ENCODE measurements around the gene CXCL12. TPM values are rescaled to one million over a fixed set of nuclear protein-coding genes. Genes with fewer than 3 reads are reported as not detected.

CXCL12 gene
- total RNA-seq, 1 experiment from 2014 or later, result 0.47 TPM

DNA sequence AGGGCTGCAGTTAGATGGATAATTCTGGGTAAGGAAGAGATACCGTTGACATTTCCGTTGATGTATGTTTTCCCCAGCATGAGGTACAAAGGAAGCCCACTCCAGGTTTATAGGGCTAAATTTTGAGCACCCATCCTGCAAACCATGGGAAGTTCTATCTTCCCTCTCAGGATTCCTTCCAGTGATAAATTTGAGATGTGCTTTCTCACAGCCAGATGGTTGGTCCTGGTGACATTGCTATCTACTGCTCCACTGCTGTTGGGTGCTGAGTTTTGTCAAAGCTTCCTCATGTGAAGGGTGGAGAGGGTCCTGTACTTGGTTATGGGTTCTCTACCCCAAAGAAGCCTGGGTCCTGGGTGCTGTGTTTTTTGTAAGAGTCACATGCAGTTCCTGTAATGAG, 57.4 kb downstream of the CXCL12 start:
- H3K9me2 ChIP-seq (ENCODE audit: insufficient read depth), result no peaks in the 10 kb centered on the region
- no peak overlapping the region for H3K27ac ChIP-seq (ENCODE audit: low read depth, low read length)
- intact Hi-C loops (cut with micrococcal nuclease), result no loop called here
- DNase-seq (ENCODE audit: low read depth, low spot score) (no peak), ATAC-seq (no peak)
- ChIA-PET POLR2A (no interaction called here), RAD21 (ENCODE audit: low non-redundant PET in 1 of 2, low total read pairs in 2 of 2, uncharacterized antibody in 2 of 2, unreplicated experiment in 2 of 2) (no interaction called here), CTCF (no interaction called here)
- TF ChIP-seq, protein P1, sequence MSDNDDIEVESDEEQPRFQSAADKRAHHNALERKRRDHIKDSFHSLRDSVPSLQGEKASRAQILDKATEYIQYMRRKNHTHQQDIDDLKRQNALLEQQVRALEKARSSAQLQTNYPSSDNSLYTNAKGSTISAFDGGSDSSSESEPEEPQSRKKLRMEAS (IDR thresholded peaks at IDR 0.05), result no peak
- TF ChIP-seq ZFX (IDR thresholded peaks at IDR 0.05) (no peak), SP1 (IDR thresholded peaks at IDR 0.05; ENCODE audit: low read depth) (no peak), FOSL1 (IDR thresholded peaks at IDR 0.05; ENCODE audit: low read depth) (no peak), YY1 (IDR thresholded peaks at IDR 0.05; ENCODE audit: extremely low read depth, insufficient replicate concordance, low read depth, low read length) (no peak), RAD21 (IDR thresholded peaks at IDR 0.05; ENCODE audit: low read depth) (no peak), EZH2phosphoT487 (IDR thresholded peaks at IDR 0.05; ENCODE audit: borderline replicate concordance) (no peak), TCF7L2 (IDR thresholded peaks at IDR 0.05; ENCODE audit: borderline replicate concordance, extremely low read depth, insufficient read depth, insufficient read length) (no peak), SRF (IDR thresholded peaks at IDR 0.05; ENCODE audit: low read depth) (no peak), ZNF274 (IDR thresholded peaks at IDR 0.05; ENCODE audit: low read depth, low read length) (no peak), SIN3A (IDR thresholded peaks at IDR 0.05; ENCODE audit: low read depth) (no peak), CBX3 (IDR thresholded peaks at IDR 0.05; ENCODE audit: low read depth) (no peak)
- TF ChIP-seq, protein P2, sequence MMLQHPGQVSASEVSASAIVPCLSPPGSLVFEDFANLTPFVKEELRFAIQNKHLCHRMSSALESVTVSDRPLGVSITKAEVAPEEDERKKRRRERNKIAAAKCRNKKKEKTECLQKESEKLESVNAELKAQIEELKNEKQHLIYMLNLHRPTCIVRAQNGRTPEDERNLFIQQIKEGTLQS (IDR thresholded peaks at IDR 0.05), result no peak
- TF ChIP-seq, protein P3, sequence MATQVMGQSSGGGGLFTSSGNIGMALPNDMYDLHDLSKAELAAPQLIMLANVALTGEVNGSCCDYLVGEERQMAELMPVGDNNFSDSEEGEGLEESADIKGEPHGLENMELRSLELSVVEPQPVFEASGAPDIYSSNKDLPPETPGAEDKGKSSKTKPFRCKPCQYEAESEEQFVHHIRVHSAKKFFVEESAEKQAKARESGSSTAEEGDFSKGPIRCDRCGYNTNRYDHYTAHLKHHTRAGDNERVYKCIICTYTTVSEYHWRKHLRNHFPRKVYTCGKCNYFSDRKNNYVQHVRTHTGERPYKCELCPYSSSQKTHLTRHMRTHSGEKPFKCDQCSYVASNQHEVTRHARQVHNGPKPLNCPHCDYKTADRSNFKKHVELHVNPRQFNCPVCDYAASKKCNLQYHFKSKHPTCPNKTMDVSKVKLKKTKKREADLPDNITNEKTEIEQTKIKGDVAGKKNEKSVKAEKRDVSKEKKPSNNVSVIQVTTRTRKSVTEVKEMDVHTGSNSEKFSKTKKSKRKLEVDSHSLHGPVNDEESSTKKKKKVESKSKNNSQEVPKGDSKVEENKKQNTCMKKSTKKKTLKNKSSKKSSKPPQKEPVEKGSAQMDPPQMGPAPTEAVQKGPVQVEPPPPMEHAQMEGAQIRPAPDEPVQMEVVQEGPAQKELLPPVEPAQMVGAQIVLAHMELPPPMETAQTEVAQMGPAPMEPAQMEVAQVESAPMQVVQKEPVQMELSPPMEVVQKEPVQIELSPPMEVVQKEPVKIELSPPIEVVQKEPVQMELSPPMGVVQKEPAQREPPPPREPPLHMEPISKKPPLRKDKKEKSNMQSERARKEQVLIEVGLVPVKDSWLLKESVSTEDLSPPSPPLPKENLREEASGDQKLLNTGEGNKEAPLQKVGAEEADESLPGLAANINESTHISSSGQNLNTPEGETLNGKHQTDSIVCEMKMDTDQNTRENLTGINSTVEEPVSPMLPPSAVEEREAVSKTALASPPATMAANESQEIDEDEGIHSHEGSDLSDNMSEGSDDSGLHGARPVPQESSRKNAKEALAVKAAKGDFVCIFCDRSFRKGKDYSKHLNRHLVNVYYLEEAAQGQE (IDR thresholded peaks at IDR 0.05; ENCODE audit: low read depth), result no peak
- TF ChIP-seq, protein P4, sequence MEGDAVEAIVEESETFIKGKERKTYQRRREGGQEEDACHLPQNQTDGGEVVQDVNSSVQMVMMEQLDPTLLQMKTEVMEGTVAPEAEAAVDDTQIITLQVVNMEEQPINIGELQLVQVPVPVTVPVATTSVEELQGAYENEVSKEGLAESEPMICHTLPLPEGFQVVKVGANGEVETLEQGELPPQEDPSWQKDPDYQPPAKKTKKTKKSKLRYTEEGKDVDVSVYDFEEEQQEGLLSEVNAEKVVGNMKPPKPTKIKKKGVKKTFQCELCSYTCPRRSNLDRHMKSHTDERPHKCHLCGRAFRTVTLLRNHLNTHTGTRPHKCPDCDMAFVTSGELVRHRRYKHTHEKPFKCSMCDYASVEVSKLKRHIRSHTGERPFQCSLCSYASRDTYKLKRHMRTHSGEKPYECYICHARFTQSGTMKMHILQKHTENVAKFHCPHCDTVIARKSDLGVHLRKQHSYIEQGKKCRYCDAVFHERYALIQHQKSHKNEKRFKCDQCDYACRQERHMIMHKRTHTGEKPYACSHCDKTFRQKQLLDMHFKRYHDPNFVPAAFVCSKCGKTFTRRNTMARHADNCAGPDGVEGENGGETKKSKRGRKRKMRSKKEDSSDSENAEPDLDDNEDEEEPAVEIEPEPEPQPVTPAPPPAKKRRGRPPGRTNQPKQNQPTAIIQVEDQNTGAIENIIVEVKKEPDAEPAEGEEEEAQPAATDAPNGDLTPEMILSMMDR (IDR thresholded peaks at IDR 0.05 in 2 of 3, conservative IDR thresholded peaks at IDR 0.05 in 1 of 3; ENCODE audit: borderline replicate concordance in 1 of 3, insufficient read depth in 1 of 3, low read depth in 2 of 3, low read length in 2 of 3), result no peak
- TF ChIP-seq, protein P5, sequence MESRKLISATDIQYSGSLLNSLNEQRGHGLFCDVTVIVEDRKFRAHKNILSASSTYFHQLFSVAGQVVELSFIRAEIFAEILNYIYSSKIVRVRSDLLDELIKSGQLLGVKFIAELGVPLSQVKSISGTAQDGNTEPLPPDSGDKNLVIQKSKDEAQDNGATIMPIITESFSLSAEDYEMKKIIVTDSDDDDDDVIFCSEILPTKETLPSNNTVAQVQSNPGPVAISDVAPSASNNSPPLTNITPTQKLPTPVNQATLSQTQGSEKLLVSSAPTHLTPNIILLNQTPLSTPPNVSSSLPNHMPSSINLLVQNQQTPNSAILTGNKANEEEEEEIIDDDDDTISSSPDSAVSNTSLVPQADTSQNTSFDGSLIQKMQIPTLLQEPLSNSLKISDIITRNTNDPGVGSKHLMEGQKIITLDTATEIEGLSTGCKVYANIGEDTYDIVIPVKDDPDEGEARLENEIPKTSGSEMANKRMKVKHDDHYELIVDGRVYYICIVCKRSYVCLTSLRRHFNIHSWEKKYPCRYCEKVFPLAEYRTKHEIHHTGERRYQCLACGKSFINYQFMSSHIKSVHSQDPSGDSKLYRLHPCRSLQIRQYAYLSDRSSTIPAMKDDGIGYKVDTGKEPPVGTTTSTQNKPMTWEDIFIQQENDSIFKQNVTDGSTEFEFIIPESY (IDR thresholded peaks at IDR 0.05; ENCODE audit: extremely low read depth, insufficient replicate concordance, low read length), result no peak
- H3K4me2 ChIP-seq (ENCODE audit: low read length), result no peak overlapping the region
- H3K27me3 ChIP-seq (ENCODE audit: insufficient read depth, low read length), result peaks cover 17% of the 10 kb centered on the region
- H4K20me1 ChIP-seq (ENCODE audit: insufficient read depth), result no peaks in the 10 kb centered on the region
- no peaks in the 10 kb centered on the region for H3K9me3 ChIP-seq (ENCODE audit: control insufficient read depth in 1 of 2, insufficient read depth in 1 of 2, low read depth in 1 of 2, low read length in 2 of 2)
- H3K4me1 ChIP-seq (ENCODE audit: control insufficient read depth in 1 of 2, insufficient read depth in 2 of 2, low read length in 2 of 2), result no peaks in the 10 kb centered on the region
- no peak overlapping the region for H3K9ac ChIP-seq (ENCODE audit: low read length)
- no TSS peak for BruUV-seq (replicated peaks)
- H3K4me3 ChIP-seq (replicated peaks in 1 of 2; ENCODE audit: low read depth in 1 of 2, low read length in 2 of 2), result no peak overlapping the region
- no peaks in the 10 kb centered on the region for H3K36me3 ChIP-seq (ENCODE audit: control insufficient read depth in 1 of 2, insufficient read depth in 2 of 2, low read length in 2 of 2)
- no peak overlapping the region for H2AFZ ChIP-seq (ENCODE audit: low read depth, low read length, poor library complexity, severe bottlenecking)
- no peaks in the 10 kb centered on the region for H3K79me2 ChIP-seq (ENCODE audit: insufficient read depth, low read length)
